Cerebellar cortex (tissue), 1 donor: ENCODE data around the gene PRDX2.
A peak's percentile ranks its signal among the peaks of the same experiment; 100 is the strongest.

Experiments used
- DNase-seq: peaks from one replicate; pipeline ENCODE4 v3.0.0-alpha.2; 2015; ENCODE audit warnings: low spot score

The PRDX2 gene

GRCh38 chr19:12792051-12792852 is 9.3 kb downstream of the PRDX2 start:
- DNase-seq: peak; percentile 66

GRCh38 chr19:12791345-12792050 is 10.1 kb downstream of the PRDX2 start, which contains the start of gene JUNB:
TSS of gene JUNB (plus strand) at chr19:12791486. CDS start at chr19:12791772, 286 bp downstream.
- peak; percentile 95 for DNase-seq

GRCh38 chr19:12790628-12791344 is 10.8 kb downstream of the PRDX2 start:
- DNase-seq: no peak

- peak; percentile 96 for DNase-seq
Observed at GRCh38 chr19:12789904-12790619, 11.5 kb downstream of the PRDX2 start.

GRCh38 chr19:12789098-12789903 is 12.3 kb downstream of the PRDX2 start:
- DNase-seq: peak; percentile 50

GRCh38 chr19:12788682-12789097 is 12.9 kb downstream of the PRDX2 start:
- DNase-seq: peak; percentile 53

GRCh38 chr19:12788042-12788681 is 13.4 kb downstream of the PRDX2 start:
- no peak for DNase-seq

GRCh38 chr19:12787458-12787857 is 14.1 kb downstream of the PRDX2 start:
- no peak for DNase-seq

GRCh38 chr19:12786952-12787351 is 14.6 kb downstream of the PRDX2 start:
- no peak for DNase-seq

- no peak for DNase-seq
Observed at GRCh38 chr19:12786141-12786870, 15.3 kb downstream of the PRDX2 start.

GRCh38 chr19:12785431-12786031 is 16.1 kb downstream of the PRDX2 start:
- DNase-seq: no peak

GRCh38 chr19:12784871-12785430 is 16.6 kb downstream of the PRDX2 start:
- no peak for DNase-seq

- no peak for DNase-seq
Observed at GRCh38 chr19:12784394-12784870, 17.2 kb downstream of the PRDX2 start.

- DNase-seq: no peak
Observed at GRCh38 chr19:12783849-12784393, 17.7 kb downstream of the PRDX2 start.

- no peak for DNase-seq
Observed at GRCh38 chr19:12783291-12783848, 18.2 kb downstream of the PRDX2 start.

- DNase-seq: peak; percentile 86
Observed at GRCh38 chr19:12782424-12783290, 18.9 kb downstream of the PRDX2 start.

GRCh38 chr19:12782174-12782423 is 19.5 kb downstream of the PRDX2 start:
- no peak for DNase-seq
